Cardiac muscle cell (in vitro differentiated cells and primary cell): ENCODE measurements around the gene HOXA7. TPM values are rescaled to one million over a fixed set of nuclear protein-coding genes. Genes with fewer than 3 reads are reported as not detected.

Experiments
- DNase-seq, 2 donors: peaks; one replicate each; pipeline versions ENCODE4 v3.0.0 to v3.0.0-alpha.2; 2010 to 2017; ENCODE audit warnings: low read depth in 1 of 2, low spot score in 1 of 2
- H3K27ac ChIP-seq: fragments of 200-600 bp; sonication (generic); 2 replicates; pipeline ENCODE4 v1.5.1; 2016
- H3K27me3 ChIP-seq: fragments of 200-600 bp; sonication (generic); 2 replicates; pipeline ENCODE4 v1.6.0; 2016; ENCODE audit warnings: control low read depth
- H3K36me3 ChIP-seq: fragments of 200-600 bp; sonication (generic); 2 replicates; pipeline ENCODE4 v1.5.1; 2016; ENCODE audit warnings: control low read depth
- H3K4me1 ChIP-seq: fragments of 200-600 bp; sonication (generic); 2 replicates; pipeline ENCODE4 v1.8.1; 2017; ENCODE audit warnings: low read depth, mild to moderate bottlenecking, mixed run types
- H3K4me3 ChIP-seq: fragments of 200-600 bp; sonication (generic); 2 replicates; pipeline ENCODE4 v1.5.1; 2016; ENCODE audit warnings: mild to moderate bottlenecking
- H3K9me3 ChIP-seq: fragments of 200-600 bp; sonication (generic); 2 replicates; pipeline ENCODE4 v1.5.1; 2017; ENCODE audit warnings: low read depth, mild to moderate bottlenecking, control low read depth
- CTCF ChIP-seq: IDR thresholded peaks from 2 replicates; pipeline ENCODE4 v1.5.1; 2012; ENCODE audit warnings: low read depth, mild to moderate bottlenecking, low read length
- polyA plus RNA-seq: library from polyadenylated mRNA; unstranded; fragments of >200 nt; fragmentation: Nextera tagmentation; extraction: Ambion mirVana; gene quantifications from 2 replicates; pipeline ENCODE4 v1.2.1, GENCODE V29; 2016
- total RNA-seq: library from RNA; depleted of rRNA; stranded (reverse); fragments of >200 nt; gene quantifications from 2 replicates; pipeline ENCODE4 v1.2.3, GENCODE V29; 2016

Gene HOXA7
- total and polyA plus RNA-seq, 2 experiments from 2014 or later, result not detected

DNA sequence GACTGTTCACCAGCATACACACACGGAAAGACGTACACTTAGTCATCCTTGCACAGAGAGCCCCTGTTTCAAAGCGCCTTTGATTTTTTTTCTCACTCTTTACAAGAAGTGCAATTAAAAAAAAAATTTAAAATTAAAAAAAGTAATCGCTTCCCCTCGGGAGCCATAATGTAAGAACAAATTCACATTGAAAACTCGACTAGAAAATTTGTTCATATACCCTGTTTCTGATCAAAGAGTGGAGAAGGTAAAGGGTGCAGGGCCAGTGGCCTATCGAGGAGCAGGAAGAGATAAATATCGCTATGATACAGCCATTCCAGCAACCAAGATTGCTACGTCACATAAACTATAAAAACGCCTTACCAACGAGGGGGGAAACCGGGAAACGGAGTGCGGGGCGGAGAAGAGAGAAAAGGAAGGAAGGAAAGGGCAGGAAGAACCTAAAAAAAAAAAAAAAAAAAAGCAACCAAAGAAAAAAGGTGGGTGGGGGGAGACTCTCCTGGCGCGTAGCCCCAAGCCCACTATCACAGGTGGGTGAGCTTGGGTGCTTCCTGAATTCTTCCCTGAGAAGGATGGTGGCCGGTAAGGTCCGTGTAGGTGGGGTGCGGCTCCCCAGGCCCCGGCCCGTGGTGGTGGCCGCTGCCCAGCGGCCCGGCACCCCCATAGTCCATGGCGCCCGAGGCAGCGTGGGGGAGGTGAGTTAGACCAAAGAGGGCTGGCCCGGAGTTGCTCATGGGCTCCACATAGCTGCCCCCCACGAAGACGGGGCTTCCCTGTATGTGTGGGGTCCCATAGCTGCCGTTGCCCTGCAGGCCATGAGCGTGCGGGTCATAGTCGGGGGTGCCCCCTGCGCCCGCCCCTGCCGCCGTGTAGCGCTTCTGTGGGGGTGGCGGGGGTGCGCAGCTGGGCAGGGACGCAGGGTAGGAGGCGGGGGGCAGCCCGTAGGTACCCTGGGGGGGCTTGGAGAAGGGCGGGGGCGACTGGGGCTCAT lies 48.8 kb downstream of the HOXA7 start:
- no peak for TF ChIP-seq CTCF
- Histone ChIP-seq H3K9me3 (no peaks in the 10 kb centered on the region), H3K4me1 (peaks cover 12% of the 10 kb centered on the region), H3K27ac (no peak overlapping the region), H3K36me3 (no peaks in the 10 kb centered on the region), H3K4me3 (no peak overlapping the region), H3K27me3 (peaks cover 100% of the 10 kb centered on the region)
- DNase-seq, result no peak

- DNase-seq, result no peak
- peaks cover 12% of the 10 kb centered on the region for H3K4me1 ChIP-seq
- peaks cover 100% of the 10 kb centered on the region for H3K27me3 ChIP-seq
- H3K4me3 ChIP-seq, result no peak overlapping the region
- no peaks in the 10 kb centered on the region for H3K9me3 ChIP-seq
- H3K36me3 ChIP-seq, result no peaks in the 10 kb centered on the region
- no peak overlapping the region for H3K27ac ChIP-seq
- no peak for TF ChIP-seq CTCF
Observed at GRCh38 chr7:27106901-27107240, 49.6 kb downstream of the HOXA7 start.

DNA sequence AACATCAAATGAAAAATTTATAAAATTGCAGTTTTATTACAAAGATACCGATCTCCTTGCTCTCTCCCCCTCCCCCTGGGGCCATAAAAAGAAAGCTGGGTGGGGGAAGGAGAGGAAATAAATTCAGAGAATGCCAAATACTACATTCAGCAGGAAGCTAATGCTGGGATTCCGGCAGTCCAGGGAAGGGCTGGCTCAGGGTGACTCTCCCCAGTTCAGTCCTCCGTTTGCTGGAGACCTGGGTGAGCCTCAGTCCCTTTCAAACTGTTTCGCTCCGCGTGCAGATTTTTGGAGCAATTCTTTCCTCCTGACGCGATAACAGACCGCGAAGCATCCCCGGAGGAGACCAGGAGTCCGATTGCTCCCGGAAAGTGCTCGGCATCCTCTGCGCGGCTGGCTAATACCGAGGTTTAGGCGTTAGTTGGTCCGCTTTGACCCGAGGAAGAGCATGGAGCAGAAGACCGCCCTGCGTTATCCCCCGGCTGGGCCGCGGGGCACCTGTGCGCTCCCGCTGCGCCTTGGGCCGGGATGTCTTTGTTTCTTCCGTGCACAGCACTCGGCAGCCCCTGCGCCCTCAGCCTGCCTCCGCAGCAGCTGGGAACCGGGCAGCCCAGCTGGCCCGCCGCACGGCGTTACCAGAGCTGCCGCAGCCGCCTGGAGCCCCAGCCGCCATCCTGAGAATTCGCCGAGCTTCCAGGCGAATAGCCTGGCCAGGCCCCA lies 50.1 kb downstream of the HOXA7 start:
- Histone ChIP-seq H3K27ac (no peak overlapping the region), H3K4me3 (no peak overlapping the region)

GRCh38 chr7:27105301-27106031 lies 51.0 kb downstream of the HOXA7 start:
- no peak overlapping the region for H3K27ac ChIP-seq
- TF ChIP-seq CTCF, result no peak
- H3K36me3 ChIP-seq, result no peaks in the 10 kb centered on the region
- H3K4me3 ChIP-seq, result no peak overlapping the region
- peaks cover 100% of the 10 kb centered on the region for H3K27me3 ChIP-seq
- H3K9me3 ChIP-seq, result no peaks in the 10 kb centered on the region
- peaks cover 9% of the 10 kb centered on the region for H3K4me1 ChIP-seq
- no peak for DNase-seq

More for the DNA sequence above, 50.1 kb downstream of the HOXA7 start:
- peaks cover 12% of the 10 kb centered on the region for H3K4me1 ChIP-seq
- H3K27me3 ChIP-seq, result peaks cover 100% of the 10 kb centered on the region
- DNase-seq, result peak in 1 of 2 donors; percentile 47
- no peak for TF ChIP-seq CTCF
- H3K9me3 ChIP-seq, result no peaks in the 10 kb centered on the region
- no peaks in the 10 kb centered on the region for H3K36me3 ChIP-seq

DNA sequence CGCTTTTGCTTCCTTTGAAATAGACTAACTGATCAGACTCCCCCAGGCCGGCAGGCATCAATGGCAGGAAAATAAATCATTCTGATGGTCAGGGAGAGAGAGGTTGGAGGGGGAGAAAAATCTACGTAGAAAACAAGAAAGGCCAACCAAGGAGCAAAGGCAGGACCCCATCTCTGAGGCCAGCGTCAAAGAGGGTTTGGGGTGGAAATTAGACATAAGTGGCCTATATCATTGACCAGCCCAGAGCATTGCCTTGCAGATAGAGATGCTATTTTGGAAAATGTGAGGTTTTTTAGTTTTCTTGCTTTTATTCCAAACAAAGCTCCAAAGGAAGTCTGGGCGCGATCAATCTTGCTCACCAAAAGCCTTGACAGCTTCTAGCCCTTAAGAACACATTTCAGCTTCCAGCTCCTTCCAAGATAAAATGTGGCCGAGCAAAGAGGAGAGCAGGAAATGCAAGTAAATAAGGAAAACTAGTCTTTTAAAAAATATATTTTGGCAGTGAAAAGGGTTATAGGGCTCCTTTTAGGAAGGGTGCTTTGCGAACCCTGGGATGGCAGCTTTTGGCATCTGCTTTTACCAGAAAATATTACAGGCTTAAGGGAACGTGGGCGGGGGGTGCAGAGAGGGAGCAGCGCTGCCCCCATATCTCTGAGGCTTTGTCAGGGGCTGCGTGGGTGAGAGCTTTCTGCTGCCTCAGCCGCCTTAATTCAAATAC lies 52.0 kb downstream of the HOXA7 start:
- TF ChIP-seq CTCF, result no peak
- Histone ChIP-seq H3K36me3 (no peaks in the 10 kb centered on the region), H3K4me1 (peaks cover 9% of the 10 kb centered on the region), H3K27me3 (peaks cover 100% of the 10 kb centered on the region), H3K4me3 (no peak overlapping the region), H3K27ac (no peak overlapping the region), H3K9me3 (no peaks in the 10 kb centered on the region)
- DNase-seq, result no peak
